Right lung (tissue), 5 donors: ENCODE data around the gene CRMP1. TPM values are rescaled to one million over a fixed set of nuclear protein-coding genes. Genes with fewer than 3 reads are reported as not detected.
"Not testable (repeated sequence)": the region's sequence is repeated elsewhere in the genome, so short reads cannot be mapped to it uniquely, and the experiment has no call there.

Experiments used
- DNase-seq, 2 donors: peaks; one replicate each; pipeline ENCODE4 v3.0.0-alpha.2; 2013
- polyA plus RNA-seq, 5 donors: library from polyadenylated mRNA; unstranded; fragments of 120-200 nt; gene quantifications; one replicate each; pipeline versions ENCODE4 v1.2.1 to v1.2.3, GENCODE V29; 2013; ENCODE audit warnings: inconsistent platforms in 1 of 5, low replicate concordance in 1 of 5; ENCODE audit not compliant: insufficient read length in 5 of 5, insufficient read depth in 1 of 5

CRMP1 gene
- polyA plus RNA-seq, 5 donors: 59.0 to 66.5 (median 61.3) TPM

GRCh38 chr4:5825321-5826041, 67.4 kb downstream of the CRMP1 start:
- no peak for DNase-seq

DNA sequence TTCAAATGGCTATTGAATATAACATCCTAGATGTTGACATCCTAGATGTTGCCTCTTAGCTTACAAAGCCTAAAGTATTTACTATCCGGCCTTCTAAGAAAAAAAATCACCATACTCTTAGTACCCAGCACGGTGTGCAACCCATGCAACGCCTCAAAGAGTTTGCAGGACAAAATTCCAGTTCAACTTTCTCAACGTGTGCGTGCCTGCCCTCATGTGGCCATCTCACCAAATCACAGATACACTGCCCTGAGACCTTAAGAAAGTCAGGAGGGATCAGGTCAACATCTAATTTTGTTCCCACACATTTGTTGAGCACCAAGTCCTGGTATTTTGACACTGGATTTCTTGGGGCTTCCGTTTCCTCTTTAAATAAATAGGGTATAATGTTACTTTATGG, 68.3 kb downstream of the CRMP1 start:
- no peak for DNase-seq

- no peak for DNase-seq
These were observed 68.7 kb downstream of the CRMP1 start for GRCh38 chr4:5824227-5824626.

GRCh38 chr4:5823542-5824211, 69.2 kb downstream of the CRMP1 start:
- no peak for DNase-seq

GRCh38 chr4:5822619-5823018, 70.3 kb downstream of the CRMP1 start:
- DNase-seq: no peak

DNA sequence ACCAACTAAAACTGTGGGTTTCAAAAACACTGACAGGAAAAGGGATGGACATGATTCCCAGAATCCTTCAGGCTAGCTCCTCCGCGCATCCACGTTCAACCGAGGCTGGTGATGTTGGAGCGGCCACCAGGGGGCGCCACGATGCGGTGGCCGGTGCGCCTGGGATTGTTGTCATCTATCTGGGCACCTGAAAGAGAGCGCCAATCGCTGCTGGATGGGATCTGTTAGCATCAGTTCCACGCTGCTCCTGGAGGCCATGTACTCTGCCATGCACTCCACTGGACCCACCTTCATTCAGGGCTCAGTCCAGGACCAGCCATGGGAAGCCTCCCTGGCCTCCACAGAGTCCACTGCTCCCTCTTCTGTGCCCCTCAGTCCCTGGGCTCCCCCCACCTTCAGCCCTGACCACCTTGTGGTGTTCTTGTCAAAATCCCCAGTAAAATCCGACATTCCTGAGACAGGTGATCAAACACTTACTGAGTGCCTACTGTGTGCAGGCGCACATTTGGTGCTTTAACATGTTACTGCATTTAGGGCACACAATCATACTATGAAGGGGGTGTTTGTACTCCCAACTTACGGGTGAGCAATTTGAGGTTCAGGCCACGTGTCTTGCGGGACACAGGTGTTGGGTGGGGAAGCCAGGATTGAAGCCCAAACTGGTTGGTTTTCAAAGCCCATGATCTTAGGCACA, 71.1 kb downstream of the CRMP1 start:
- no peak for DNase-seq

DNA sequence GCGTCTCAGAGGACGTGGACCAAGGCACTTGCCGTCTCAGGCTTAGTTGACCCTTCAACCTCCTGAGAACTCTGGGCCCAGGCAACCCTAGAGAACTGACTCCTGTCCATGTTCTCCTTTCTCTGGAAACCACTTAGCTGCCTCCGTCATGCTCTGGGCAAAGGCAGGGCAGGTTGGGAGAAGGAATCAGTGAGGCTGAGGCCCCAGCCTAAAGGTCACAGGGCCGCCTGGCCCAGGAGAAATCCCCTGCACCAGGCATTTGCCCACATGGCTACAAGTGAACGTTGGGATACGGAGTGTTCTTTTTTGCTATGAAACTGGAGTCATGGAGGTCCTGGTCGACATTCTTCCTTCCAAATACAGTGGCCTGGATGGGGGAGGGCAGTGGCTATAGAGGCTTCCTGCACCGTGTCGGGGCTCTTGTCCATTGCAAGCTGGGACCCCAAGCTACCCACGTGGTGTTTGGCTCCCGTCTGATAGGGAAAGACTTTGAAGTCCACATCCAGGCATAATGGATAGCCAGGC, 76.0 kb downstream of the CRMP1 start:
- DNase-seq: no peak

GRCh38 chr4:5816101-5816500, 76.8 kb downstream of the CRMP1 start:
- DNase-seq: no peak

GRCh38 chr4:5815641-5816040, 77.2 kb downstream of the CRMP1 start:
- no peak for DNase-seq

GRCh38 chr4:5814421-5814820, 78.5 kb downstream of the CRMP1 start:
- DNase-seq: no peak

- DNase-seq: no peak
These were observed 79.0 kb downstream of the CRMP1 start for GRCh38 chr4:5813882-5814255.

DNA sequence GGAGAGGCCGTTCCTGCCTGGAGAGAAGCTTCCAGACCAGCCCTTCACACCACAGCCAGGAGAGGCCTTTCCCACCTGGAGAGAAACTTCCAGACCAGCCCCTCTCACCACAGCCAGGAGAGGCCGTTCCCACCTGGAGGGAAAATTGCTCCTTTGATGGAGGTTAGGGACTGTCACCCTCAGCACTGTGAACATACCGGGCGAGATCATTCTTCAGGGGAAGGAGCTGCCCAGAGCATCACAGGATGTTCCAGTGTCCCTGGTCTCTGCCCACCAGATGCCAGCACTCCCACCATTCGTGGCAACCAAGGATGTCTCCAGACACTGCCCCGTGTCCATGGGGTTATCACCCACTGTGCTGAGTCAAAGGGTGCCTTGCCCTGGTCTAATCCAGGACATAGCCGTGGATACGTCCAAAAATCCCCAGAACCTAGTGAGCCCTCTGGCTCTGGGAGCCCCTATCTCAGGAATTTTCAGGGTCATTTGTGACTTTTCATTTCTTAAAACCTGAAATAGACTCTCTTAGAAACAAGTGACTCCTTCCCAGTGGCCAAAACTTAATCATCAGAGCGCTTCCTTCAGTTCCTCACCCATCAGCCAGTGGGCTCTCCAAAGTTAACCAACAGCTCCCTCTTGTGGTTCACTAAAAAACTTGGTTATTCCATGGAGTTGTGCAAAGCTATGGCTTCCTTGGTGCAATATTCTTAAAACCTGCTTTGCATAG, 80.2 kb downstream of the CRMP1 start:
- peak; percentile 19 to 41 for DNase-seq

- DNase-seq: not testable (repeated sequence)
These were observed 80.8 kb downstream of the CRMP1 start for GRCh38 chr4:5812057-5812456.

- DNase-seq: no peak
These were observed 82.0 kb downstream of the CRMP1 start for GRCh38 chr4:5810770-5811430.

GRCh38 chr4:5810151-5810550, 82.7 kb downstream of the CRMP1 start:
- DNase-seq: no peak

DNA sequence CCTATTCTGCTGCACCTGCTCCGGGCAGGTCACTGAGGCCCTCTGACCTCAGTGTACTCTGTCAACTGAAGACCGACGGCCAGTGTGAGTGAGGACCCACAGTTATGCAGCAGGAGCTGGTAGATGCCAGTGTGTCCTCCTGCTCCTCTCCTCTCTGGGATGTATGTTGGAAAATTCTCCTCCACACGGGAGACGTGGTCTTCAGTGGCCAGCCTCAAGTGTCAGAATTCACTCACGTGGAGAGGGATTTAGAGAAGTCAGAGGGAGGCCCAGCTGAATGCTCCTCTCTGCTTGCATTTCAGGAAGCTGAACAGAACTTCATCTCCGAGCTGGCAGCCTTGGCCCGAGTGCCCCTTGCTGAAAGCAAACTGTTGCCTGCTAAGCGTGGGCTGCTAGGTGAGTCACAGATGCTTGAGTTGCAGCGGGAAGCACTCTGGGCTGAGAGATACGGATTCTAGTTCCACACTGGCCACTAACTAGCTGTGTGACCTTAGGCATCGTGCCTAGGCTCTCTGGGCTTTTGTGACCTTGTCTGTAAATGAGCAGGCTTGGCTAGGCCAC, 83.6 kb downstream of the CRMP1 start:
- no peak for DNase-seq

DNA sequence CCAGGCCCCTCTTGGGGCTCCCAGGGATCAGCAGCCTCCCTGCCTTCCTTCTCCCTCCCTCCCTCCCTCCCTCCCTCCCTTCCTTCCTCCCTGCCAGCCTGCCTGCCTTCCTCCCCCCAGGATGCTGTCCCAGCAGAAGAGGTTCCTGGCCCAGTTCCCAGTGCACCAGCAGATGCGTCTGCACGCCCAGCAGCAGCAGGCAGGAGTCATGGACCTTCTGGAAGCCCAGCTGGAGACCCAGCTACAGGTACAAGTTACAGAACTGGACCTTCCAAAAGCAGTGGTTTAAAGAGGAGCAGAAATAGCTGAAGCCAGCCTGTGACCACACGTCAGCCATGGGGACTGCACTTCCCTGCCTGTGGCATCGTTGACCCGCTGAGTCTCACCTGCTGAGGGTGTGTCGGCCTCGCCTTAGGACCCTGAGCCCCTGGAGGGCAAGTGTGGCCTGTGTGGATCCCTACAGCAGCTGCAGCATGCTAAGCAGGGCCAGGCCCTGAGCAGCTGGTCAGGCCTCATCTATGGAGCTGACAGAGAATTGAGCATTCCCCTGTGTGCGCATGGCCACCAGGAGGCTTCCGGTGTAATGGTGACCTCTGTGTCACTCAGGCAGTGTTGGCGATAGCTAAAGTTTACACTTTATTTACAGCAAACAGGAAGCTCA, 84.7 kb downstream of the CRMP1 start:
- DNase-seq: no peak

DNA sequence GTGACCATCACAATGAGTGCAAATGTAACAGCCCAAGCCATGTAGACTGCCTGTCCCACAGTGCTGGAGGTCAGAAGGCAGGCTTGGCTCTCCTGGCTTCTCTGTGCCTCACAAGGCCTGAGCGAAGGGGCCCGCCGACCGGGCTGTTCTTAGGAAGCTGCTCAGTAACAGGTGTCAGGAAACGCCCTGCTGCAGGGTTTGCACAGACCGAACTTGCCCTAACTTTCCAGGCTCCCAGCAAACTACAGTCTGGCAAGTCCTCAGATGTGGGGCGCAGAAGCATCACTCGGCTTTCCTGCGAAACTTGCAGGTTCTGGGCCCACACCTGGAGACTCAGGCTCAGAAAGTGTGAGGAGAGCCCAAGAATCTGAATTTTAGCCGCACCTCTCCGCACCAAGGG, 87.6 kb downstream of the CRMP1 start:
- DNase-seq: no peak

DNA sequence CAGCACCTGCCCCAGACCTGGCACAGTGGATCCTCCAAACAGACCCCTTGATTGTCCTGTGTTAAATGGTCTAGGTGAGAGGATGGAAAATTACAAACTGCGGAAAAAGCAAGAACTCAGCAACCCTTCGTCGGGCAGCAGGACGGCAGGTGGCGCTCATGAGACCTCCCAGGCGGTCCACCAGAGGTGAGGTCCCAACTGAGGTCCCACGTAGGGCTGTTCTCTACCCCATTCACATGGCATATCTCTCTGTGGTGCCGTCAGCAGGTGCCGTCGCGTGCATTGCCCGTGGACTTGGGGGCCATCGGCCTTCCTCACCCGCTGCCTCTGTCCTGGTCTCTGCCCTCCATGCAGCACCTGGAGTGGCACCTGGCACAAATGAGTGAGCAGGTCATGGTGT, 88.2 kb downstream of the CRMP1 start:
- DNase-seq: no peak

GRCh38 chr4:5802565-5802964, 90.3 kb downstream of the CRMP1 start:
- DNase-seq: no peak

DNA sequence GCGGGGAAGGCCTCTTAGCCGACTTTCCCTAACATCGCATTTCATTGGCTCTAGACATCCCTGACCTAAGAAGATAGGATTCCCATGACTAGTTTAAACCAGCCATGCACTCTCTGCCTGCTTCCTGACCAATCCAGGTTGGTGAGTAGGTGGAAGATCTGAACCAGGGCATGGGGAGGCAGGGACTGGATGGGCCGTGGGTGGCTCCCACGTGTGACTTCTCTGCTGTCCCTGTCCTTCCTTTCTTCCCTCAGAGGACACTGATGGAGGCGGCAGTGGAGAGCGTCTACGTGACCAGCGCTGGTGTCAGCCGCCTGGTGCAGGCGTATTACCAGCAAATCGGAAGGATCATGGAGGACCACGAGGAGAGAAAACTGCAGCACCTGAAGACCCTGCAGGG, 91.2 kb downstream of the CRMP1 start:
- no peak for DNase-seq
